ENCODE measurements around the gene PLXNA1.
A peak's percentile ranks its signal among the peaks of the same experiment; 100 is the strongest.

Gene PLXNA1

GRCh38 chr3:126982126-126982470, 817 bp upstream of the PLXNA1 start:
- H3K4me3 Mint-ChIP-seq, result peak overlapping the region; percentile 78
- DNase-seq (ENCODE audit: low spot score), result peak; percentile 65
- H3K27me3 Mint-ChIP-seq (ENCODE audit: low read depth), result peaks cover 8% of the 10 kb centered on the region
- H3K4me1 Mint-ChIP-seq (ENCODE audit: low read depth), result peaks cover 6% of the 10 kb centered on the region
- H3K36me3 Mint-ChIP-seq (ENCODE audit: low read depth), result no peaks in the 10 kb centered on the region
- peak overlapping the region; percentile 53 for H3K27ac Mint-ChIP-seq
- H3K9me3 Mint-ChIP-seq, result no peaks in the 10 kb centered on the region

GRCh38 chr3:126983276-126983652, 349 bp downstream of the PLXNA1 start:
- Mint-ChIP-seq H3K27ac (no peak overlapping the region), H3K27me3 (ENCODE audit: low read depth) (peaks cover 5% of the 10 kb centered on the region)

DNA sequence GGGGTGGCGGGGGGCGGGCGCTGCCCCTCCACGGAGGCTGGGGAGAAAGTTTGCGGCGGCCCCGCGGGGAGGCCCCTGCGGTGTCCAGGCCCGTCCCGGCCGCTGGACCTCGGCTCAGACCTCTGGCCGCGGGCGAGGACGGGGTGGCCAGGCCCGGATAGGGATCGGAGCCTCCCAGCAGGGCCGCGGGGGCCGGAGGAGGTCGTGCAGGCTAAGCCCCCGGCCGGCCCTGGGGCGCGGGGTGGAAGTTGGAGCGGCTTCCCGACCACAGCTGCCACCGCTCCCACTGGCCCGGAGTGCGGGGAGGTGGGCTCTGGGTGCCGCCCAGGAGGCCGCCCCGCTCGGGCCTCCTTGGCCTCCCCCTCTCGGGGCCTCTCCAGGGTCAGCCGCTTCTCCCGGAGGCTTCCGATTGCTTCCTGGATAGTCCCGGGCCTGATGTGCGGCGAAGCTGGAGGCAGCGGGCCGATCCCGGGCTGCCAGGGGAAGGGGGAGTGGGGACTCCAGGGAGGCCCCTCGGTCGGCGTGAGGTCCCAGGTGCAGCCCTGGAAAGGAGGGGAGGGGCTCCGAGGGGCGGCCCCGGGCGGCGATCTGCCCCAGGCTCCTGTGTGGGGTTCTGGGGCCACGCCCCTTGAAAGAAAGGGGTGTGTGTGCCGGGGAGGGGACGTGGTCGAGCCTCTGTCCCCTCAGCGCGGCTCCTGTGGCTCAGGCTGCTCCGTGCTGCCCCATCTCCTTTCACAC, 907 bp downstream of the PLXNA1 start:
- H3K4me1 Mint-ChIP-seq (ENCODE audit: low read depth), result peaks cover 6% of the 10 kb centered on the region
- no peak overlapping the region for H3K27ac Mint-ChIP-seq
- peaks cover 4% of the 10 kb centered on the region for H3K27me3 Mint-ChIP-seq (ENCODE audit: low read depth)
- H3K4me3 Mint-ChIP-seq, result no peak overlapping the region
- peak; percentile 42 for DNase-seq (ENCODE audit: low spot score)
- H3K9me3 Mint-ChIP-seq, result no peaks in the 10 kb centered on the region
- H3K36me3 Mint-ChIP-seq (ENCODE audit: low read depth), result no peaks in the 10 kb centered on the region

More at GRCh38 chr3:126983276-126983652, 349 bp downstream of the PLXNA1 start:
- no peaks in the 10 kb centered on the region for H3K9me3 Mint-ChIP-seq
- no peaks in the 10 kb centered on the region for H3K36me3 Mint-ChIP-seq (ENCODE audit: low read depth)
- H3K4me1 Mint-ChIP-seq (ENCODE audit: low read depth), result peaks cover 6% of the 10 kb centered on the region
- no peak overlapping the region for H3K4me3 Mint-ChIP-seq
- DNase-seq (ENCODE audit: low spot score), result no peak

DNA sequence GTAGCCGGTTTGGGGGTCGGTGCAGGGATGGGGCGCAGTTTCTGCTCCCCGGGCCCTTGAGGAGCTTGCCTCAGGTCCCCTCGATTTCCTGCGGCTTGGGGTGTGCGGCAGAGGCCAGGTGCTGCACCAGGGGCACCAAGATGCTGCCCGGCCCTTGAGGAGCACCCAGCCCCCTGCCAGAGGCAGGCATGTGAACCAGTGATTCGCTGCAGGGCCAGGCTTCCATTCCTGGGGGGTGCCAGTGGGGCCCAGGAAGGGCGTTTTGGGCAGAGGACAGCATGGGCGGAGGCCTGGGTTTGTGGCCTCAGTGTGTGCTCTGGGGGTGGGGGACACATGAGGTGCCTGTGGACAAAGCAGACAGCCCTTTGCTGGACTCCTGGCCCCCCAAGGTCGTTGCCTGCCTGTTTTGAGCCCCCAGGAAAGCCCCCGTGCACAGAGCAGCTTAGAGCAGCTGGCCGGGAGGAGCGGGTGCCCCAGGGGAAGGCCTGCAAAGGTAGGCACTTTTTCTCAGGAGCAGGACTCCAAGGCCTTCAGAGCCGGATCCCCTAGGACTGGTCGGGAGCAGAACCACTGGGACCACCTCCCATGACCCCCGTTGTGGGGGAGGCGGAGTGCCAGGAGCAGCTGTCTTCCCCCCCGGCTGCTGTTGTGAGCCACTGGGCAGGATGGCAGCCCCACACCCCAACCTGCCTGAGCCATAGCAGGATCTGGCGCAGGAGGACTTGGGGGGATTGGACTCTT, 1.6 kb downstream of the PLXNA1 start:
- Mint-ChIP-seq H3K4me1 (ENCODE audit: low read depth) (peaks cover 6% of the 10 kb centered on the region), H3K36me3 (ENCODE audit: low read depth) (no peaks in the 10 kb centered on the region), H3K4me3 (peak overlapping the region; percentile 38), H3K27me3 (ENCODE audit: low read depth) (peaks cover 4% of the 10 kb centered on the region), H3K27ac (no peak overlapping the region), H3K9me3 (no peaks in the 10 kb centered on the region)
- DNase-seq (ENCODE audit: low spot score), result no peak

DNA sequence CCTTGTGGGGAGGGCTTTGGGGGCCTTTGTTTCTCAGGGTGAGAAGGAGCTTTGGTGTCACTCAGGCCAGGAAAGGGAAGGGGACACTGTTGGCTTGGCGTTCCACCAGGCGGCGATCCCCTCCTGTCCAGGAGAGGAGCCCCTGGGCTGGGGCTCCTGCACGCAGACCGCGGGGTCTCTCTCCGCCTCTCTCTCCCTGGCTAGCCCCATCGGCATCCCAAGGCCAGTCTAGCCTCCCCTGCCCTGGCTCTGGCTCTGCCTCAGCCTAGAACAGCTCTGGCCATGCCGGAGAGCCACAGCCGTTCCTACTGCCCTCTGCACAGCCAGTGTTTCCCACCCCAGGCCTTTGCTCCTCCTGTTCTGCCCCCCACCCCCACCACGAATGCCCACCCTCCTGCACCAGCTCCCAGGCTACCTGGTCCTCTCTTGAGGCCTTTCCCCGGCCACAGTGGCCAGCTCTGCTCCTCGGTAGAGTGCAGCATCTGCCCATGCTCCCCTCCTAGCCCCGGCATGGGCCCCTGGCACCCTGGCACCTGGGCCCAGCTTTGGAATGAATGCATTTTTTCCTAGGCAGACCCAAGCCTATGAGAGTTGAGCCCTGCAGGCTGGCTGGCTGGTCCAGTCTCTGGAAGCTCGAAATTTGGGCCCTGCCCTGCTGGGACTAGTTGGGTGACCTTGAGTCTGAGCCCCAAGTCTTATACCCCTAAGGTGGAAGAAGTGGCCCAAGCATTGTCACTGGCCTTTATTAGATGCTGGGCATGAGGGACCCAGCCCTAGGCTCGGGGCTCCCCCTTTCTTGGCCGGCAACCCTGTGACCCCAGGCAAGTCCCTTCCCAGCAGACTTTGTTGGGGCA, 2.4 kb downstream of the PLXNA1 start:
- no peaks in the 10 kb centered on the region for H3K9me3 Mint-ChIP-seq
- H3K27me3 Mint-ChIP-seq (ENCODE audit: low read depth), result no peaks in the 10 kb centered on the region
- peak overlapping the region; percentile 24 for H3K4me3 Mint-ChIP-seq
- H3K36me3 Mint-ChIP-seq (ENCODE audit: low read depth), result no peaks in the 10 kb centered on the region
- peaks cover 6% of the 10 kb centered on the region for H3K4me1 Mint-ChIP-seq (ENCODE audit: low read depth)
- no peak overlapping the region for H3K27ac Mint-ChIP-seq
- DNase-seq (ENCODE audit: low spot score), result no peak

DNA sequence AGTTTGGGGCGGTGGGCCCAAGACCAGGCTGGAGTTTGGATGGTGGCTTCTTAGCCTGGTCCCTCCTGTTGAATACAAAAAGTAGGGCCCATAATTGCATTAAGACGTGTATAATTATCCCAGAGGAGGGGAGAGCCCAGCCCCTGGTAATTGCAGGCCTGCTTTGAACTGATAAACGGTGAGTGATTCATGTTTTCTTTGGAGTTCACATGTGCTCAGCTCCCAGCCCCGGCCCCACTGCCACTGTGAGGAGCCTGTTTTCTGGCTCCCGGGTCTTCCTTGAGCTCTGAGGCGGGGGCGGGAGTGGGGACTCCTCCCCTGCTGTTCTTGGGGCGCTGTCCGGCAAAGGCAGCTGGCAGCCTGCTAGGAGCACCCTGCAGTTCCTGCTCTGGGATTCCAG, 3.1 kb downstream of the PLXNA1 start:
- no peak for DNase-seq (ENCODE audit: low spot score)
- peaks cover 6% of the 10 kb centered on the region for H3K4me1 Mint-ChIP-seq (ENCODE audit: low read depth)
- peak overlapping the region; percentile 24 for H3K4me3 Mint-ChIP-seq
- no peak overlapping the region for H3K27ac Mint-ChIP-seq
- H3K9me3 Mint-ChIP-seq, result no peaks in the 10 kb centered on the region
- no peaks in the 10 kb centered on the region for H3K36me3 Mint-ChIP-seq (ENCODE audit: low read depth)
- H3K27me3 Mint-ChIP-seq (ENCODE audit: low read depth), result no peaks in the 10 kb centered on the region

DNA sequence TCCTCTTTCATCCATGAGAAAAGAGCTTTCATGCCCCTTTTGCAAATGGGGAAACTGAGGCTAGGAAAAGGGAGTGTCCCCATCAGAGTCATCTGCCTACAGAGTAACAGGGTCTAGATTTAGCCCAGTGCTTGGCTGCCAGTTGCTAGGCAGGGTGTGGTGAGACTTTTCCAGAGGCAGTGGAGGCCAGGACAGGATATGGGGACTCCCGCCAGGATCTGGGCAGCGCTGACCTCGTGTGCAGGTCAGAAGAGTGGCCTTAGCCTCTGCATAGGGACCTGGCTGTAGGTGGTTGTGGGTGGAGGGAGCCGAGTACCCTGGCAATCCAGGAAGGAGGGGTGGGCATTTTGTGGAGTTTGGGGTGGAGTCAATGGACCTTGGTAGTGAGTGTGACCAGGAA, 4.2 kb downstream of the PLXNA1 start:
- Mint-ChIP-seq H3K4me3 (no peak overlapping the region), H3K9me3 (no peaks in the 10 kb centered on the region), H3K27me3 (ENCODE audit: low read depth) (no peaks in the 10 kb centered on the region), H3K27ac (no peak overlapping the region), H3K36me3 (ENCODE audit: low read depth) (no peaks in the 10 kb centered on the region), H3K4me1 (ENCODE audit: low read depth) (peaks cover 3% of the 10 kb centered on the region)
- DNase-seq (ENCODE audit: low spot score), result no peak

GRCh38 chr3:126987596-126987995, 4.7 kb downstream of the PLXNA1 start:
- Mint-ChIP-seq H3K36me3 (ENCODE audit: low read depth) (no peaks in the 10 kb centered on the region), H3K4me1 (ENCODE audit: low read depth) (no peaks in the 10 kb centered on the region), H3K9me3 (no peaks in the 10 kb centered on the region), H3K27me3 (ENCODE audit: low read depth) (no peaks in the 10 kb centered on the region), H3K4me3 (no peak overlapping the region), H3K27ac (no peak overlapping the region)
- DNase-seq (ENCODE audit: low spot score), result no peak

DNA sequence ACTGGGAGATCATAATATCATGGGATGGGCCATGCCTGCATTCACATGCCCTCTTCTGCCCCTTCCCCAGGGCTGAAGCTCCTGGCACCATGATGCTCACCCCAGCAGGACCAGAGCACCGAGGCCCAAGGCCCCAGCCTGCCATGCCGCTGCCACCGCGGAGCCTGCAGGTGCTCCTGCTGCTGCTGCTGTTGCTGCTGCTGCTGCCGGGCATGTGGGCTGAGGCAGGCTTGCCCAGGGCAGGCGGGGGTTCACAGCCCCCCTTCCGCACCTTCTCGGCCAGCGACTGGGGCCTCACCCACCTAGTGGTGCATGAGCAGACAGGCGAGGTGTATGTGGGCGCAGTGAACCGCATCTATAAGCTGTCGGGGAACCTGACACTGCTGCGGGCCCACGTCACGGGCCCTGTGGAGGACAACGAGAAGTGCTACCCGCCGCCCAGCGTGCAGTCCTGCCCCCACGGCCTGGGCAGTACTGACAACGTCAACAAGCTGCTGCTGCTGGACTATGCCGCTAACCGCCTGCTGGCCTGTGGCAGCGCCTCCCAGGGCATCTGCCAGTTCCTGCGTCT, 5.6 kb downstream of the PLXNA1 start:
- H3K27me3 Mint-ChIP-seq (ENCODE audit: low read depth), result no peaks in the 10 kb centered on the region
- H3K36me3 Mint-ChIP-seq (ENCODE audit: low read depth), result no peaks in the 10 kb centered on the region
- no peaks in the 10 kb centered on the region for H3K9me3 Mint-ChIP-seq
- DNase-seq (ENCODE audit: low spot score), result no peak
- H3K4me3 Mint-ChIP-seq, result no peak overlapping the region
- H3K27ac Mint-ChIP-seq, result no peak overlapping the region
- no peaks in the 10 kb centered on the region for H3K4me1 Mint-ChIP-seq (ENCODE audit: low read depth)

DNA sequence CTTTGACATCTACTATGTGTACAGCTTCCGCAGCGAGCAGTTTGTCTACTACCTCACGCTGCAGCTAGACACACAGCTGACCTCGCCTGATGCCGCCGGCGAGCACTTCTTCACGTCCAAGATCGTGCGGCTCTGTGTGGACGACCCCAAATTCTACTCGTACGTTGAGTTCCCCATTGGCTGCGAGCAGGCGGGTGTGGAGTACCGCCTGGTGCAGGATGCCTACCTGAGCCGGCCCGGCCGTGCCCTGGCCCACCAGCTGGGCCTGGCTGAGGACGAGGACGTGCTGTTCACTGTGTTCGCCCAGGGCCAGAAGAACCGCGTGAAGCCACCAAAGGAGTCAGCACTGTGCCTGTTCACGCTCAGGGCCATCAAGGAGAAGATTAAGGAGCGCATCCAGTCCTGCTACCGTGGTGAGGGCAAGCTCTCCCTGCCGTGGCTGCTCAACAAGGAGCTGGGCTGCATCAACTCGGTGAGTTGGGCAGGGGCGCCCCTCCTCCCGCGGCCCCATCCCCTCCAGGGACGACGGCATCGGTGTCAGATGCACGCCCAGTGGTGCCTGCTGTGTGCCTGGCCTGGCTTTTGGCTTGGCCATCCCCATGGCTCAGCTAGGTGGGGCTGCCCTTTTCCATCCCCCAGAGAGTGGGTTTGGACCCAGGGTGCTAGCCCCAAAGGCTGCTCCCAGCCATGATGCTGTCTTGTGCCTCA, 6.6 kb downstream of the PLXNA1 start:
- Mint-ChIP-seq H3K27ac (no peak overlapping the region), H3K27me3 (ENCODE audit: low read depth) (no peaks in the 10 kb centered on the region), H3K4me1 (ENCODE audit: low read depth) (no peaks in the 10 kb centered on the region), H3K4me3 (no peak overlapping the region), H3K9me3 (no peaks in the 10 kb centered on the region), H3K36me3 (ENCODE audit: low read depth) (no peaks in the 10 kb centered on the region)
- DNase-seq (ENCODE audit: low spot score), result no peak

GRCh38 chr3:126990024-126990700, 7.2 kb downstream of the PLXNA1 start:
- H3K4me1 Mint-ChIP-seq (ENCODE audit: low read depth), result no peaks in the 10 kb centered on the region
- no peak overlapping the region for H3K4me3 Mint-ChIP-seq
- DNase-seq (ENCODE audit: low spot score), result no peak
- H3K27me3 Mint-ChIP-seq (ENCODE audit: low read depth), result no peaks in the 10 kb centered on the region
- no peaks in the 10 kb centered on the region for H3K9me3 Mint-ChIP-seq
- no peak overlapping the region for H3K27ac Mint-ChIP-seq
- H3K36me3 Mint-ChIP-seq (ENCODE audit: low read depth), result no peaks in the 10 kb centered on the region

GRCh38 chr3:126990890-126991289, 8.0 kb downstream of the PLXNA1 start:
- Mint-ChIP-seq H3K36me3 (ENCODE audit: low read depth) (no peaks in the 10 kb centered on the region), H3K4me3 (no peak overlapping the region), H3K27ac (no peak overlapping the region), H3K4me1 (ENCODE audit: low read depth) (no peaks in the 10 kb centered on the region), H3K27me3 (ENCODE audit: low read depth) (no peaks in the 10 kb centered on the region), H3K9me3 (no peaks in the 10 kb centered on the region)
- no peak for DNase-seq (ENCODE audit: low spot score)
